SK-N-DZ (cell line): ENCODE results near the gene PYROXD2.

Experiments used
- DNase-seq: peaks from one replicate; pipeline ENCODE4 v3.0.0-alpha.2; 2015; ENCODE audit warnings: low spot score

The PYROXD2 gene

DNA sequence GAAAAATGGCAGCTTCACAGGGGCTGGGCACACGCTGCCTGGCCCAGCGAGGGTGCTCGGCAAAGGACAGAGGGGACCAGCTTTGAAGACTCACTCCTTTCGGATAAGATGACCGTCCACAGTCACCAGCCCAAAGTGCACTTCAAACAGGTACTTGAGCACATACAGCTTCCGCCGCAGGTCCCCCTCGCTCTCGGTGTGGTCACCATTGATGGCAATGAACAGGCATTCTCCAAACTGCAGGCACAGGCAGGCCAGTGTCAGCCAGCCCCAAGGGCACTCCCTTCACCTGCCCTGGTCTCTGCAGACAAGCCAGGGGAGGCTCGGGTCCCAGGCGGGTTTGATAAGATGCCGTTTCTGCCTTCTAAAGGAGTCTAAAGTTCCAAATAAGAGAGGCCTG lies 20.2 kb upstream of the PYROXD2 start:
- DNase-seq = no peak

DNA sequence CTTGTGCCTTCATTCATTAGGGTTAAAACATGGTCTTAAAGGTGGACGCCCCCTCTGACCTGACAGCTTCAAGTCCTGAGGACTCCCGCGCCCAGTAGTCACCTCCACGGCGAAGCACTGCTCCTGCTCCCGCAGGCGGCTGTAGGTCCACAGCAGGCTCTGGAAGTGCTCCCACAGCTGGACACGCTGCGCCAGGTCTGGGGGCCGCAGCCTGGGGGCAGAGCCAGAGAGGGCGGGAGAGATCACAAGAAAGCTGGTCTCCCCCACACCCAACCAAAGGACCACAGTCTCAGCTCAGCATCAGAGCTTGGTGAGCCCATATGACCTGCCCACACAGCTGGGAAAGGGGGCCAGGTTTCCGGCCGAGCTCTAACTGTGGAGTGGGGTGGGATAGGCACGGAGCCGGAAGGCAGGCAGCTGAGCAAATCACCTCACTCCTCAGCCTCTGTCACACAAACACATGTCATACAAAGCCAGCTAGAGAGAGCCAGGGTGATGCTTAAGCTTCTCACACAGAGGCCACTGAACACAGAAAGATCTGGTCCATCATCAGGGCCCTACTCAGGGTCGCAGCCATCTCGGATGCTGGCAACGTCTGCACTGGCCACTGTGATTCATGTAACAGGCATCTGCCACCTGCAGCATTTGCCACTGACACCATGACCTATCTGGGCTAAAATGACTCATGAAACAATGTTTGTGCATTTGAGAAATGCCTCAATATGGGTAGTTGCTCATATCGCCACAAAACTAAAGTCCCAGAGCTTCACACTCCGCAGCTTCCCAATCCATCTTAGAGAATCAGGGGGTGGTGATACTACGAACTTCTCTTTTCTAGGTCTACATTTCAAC lies 19.1 kb upstream of the PYROXD2 start:
- DNase-seq = no peak

DNA sequence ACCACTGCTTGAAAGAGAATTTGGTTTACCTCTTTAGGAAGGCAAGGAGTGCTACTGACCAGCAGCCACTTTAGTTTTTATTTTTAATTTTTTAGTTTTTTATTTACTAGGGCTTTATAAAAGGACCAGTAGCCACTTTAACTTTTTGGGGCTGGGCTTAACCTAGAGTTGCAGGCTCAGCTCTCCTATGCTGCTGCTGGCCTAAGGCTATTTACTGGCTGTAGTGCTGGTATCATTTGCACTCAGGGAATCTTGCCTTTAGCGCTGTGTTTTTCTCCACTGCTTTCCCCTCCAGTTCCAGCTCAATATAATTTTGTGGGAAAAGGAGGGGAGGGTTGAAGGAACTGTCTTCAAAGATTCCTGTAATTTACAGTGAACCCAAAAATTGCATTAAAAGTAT lies 18.4 kb upstream of the PYROXD2 start:
- no peak for DNase-seq

DNA sequence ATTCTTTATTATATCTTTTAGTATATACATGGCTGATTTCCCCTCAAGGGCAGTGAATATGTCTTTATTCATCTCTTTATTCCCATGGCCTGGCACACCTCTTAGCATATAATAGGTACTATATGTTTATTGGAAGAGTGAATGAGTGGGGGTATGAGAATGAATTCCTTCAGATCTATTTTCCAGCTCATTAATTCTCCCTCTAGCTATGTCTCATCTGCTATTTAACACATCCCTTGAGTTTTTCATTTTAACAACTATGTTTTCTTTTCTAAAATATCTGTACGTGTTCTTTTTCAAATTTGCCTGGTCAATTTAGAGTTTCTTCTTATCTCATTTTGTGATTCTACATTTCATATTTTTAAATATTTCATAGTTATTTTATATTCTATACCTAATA lies 17.3 kb upstream of the PYROXD2 start:
- DNase-seq = no peak

DNA sequence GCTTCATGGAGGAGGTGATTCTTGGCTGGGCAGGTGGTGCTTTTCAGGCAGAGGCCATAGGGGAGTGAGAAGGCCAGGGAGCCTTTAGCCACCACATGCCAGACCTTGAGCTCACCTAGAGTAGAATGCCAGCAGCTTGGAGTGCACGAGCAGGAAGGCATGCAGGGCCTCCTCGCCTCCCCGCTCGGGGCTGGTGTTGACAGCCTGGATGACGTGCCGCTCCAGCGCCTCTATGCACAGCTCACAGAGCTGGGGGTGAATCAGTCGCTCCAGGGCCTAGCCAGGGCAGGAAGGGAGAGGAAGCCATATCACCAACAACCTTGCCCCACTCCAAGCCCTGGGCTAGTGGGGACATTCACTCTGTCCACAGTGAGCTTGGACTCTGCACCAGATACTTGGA lies 16.0 kb upstream of the PYROXD2 start:
- DNase-seq = no peak

- DNase-seq = no peak
These were observed 15.4 kb upstream of the PYROXD2 start for GRCh38 chr10:98430427-98430826.

GRCh38 chr10:98429320-98430072 lies 14.5 kb upstream of the PYROXD2 start:
- DNase-seq = no peak

- no peak for DNase-seq
These were observed 12.1 kb upstream of the PYROXD2 start for GRCh38 chr10:98427011-98427515.

DNA sequence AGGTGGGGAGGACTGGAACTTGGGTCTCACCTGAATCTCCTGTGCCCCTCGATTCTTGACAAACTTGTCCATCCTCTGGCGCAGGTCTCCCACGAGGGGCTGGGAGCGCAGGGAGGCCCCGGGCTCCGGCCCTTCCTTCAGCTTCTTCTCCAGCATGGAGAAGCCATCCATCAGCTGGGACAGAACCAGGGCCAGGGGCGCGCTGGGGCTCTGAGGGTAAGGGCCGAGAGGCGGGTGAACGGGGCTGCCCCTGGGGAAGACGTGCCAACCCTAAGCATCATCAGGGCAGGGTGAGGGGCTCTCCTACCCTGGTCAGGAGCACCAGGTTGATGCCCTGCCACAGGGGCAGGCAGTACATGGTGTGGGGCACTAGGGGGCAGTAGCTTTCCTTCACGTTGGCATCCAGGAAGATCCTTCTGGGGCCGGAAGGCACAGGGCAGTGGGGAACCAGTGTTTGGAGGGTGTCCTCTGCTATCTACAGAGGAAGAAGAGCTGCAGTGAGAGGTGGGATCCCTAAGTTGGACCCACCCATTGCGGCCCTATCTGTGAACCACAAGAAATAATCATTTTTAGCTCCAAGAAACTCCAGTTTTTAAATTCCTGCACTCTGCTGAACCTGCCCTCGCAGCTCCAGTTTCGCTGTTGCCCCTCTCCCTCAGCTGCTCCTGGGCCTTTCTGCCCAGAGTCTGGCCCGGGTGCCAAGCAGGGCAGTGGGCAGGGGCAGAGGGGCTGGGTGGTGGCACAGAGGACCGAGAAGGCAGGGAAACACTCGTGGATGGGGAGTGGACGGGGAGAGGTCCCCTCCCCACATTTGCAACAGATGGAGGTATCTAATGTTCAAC lies 10.8 kb upstream of the PYROXD2 start:
- DNase-seq = peak; percentile 59

GRCh38 chr10:98424295-98425254 lies 9.6 kb upstream of the PYROXD2 start:
- peak; percentile 61 for DNase-seq

- DNase-seq = peak; percentile 66
These were observed 8.7 kb upstream of the PYROXD2 start for GRCh38 chr10:98423691-98424120.

DNA sequence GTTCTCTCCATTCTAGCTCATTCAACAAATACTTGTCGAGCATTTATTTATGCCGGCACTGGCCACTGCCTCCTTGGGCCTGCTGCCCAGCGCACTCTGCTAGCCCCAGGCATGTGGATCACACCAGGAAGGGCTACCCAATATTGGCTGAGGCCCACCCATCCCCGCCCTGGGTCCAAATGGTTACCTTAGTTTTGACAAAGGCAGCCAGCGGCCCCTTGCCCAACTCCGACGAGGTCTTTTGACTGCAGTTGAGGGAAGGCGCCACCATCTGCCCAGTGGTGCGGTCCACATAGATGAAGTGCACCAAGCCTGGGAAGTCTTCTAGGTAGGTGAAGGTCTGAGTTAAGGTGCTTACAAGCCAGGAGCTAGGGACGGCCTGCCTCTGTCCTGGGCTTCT lies 7.2 kb upstream of the PYROXD2 start:
- no peak for DNase-seq

GRCh38 chr10:98420786-98421185 lies 5.8 kb upstream of the PYROXD2 start:
- peak; percentile 47 for DNase-seq

- no peak for DNase-seq
These were observed 4.7 kb upstream of the PYROXD2 start for GRCh38 chr10:98419469-98420261.

- DNase-seq = no peak
These were observed 3.9 kb upstream of the PYROXD2 start for GRCh38 chr10:98418665-98419468.

DNA sequence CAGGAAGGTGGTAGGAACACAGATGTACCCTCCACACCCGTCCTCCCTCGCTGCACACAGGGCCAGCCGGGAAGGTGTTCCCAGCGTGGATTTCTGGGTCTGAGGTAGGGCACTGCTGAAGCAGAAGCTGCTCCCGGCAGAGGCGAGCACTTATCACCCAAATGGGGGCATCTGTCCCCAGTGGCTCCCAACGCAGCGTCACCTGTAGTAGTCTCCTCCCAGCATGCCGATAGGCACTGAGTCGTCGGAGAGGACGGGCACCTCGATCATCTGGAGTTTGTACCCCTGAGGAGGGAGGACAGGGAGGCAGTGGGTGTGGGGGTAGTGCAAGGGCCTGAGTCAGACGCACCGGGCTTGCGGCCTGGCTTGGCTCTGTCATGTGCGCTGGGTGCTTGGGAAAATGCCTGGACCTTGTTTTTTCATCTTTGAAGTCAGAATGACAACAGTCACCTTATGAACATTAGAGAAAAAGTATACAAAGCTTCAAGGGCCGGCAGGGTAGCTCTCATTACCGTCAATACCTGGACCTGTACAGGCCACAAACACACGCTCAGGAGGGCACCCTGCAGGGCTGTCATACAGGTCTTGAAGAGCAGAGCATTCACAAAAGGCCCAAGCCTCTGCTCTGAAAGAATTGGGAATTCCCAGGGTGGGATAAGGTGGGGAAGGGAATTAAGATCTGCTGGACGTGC lies 3.1 kb upstream of the PYROXD2 start:
- no peak for DNase-seq

DNA sequence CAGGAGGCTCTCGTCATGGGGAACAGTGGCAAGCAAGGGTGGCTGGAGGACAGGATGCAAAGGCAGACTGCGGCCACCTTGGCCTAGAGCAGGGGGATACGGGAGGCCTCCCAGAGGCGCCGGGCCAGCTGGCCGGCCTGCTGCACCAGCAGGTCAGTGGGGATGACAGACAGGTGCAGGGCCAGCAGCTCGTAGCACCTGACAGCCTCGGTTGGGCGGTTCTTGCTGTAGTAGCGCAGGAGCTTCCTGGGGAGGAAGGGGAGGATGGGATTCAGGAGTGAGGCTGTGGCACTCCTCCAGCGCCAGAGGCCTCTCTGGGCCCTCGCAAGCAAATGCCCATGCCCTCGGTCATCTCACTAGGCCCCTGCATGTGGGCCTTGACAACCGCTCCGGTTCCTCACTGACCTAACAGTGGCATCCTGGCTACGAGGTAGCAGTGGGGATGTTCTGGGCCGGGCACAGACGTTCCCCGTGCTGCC lies 2.5 kb upstream of the PYROXD2 start:
- DNase-seq = no peak
